OCI-LY1 (cell line): Measurements from ENCODE around the gene LDAH.

ENCODE experiments used
- H2AFZ ChIP-seq: fragments of 200-600 bp; sonication (generic), shearing (Covaris generic); 2 replicates; pipeline ENCODE4 v1.6.0; 2014; ENCODE audit warnings: antibody characterized with exemption, mild to moderate bottlenecking, low read length
- H3F3A ChIP-seq: fragments of 200-600 bp; sonication (generic), shearing (Covaris generic); 2 replicates; pipeline ENCODE4 v1.6.0; 2014; ENCODE audit warnings: mild to moderate bottlenecking, antibody characterized with exemption, low read length, moderate library complexity; ENCODE audit not compliant: insufficient read depth
- H3K27ac ChIP-seq: fragments of 200-600 bp; sonication (generic); 2 replicates; pipeline ENCODE4 v1.5.1; 2014; ENCODE audit warnings: low read length, mixed run types, mild to moderate bottlenecking, low read depth; ENCODE audit not compliant: poor library complexity, severe bottlenecking
- H3K27me3 ChIP-seq: fragments of 200-600 bp; sonication (generic); 2 replicates; pipeline ENCODE4 v1.6.0; 2014; ENCODE audit warnings: antibody characterized with exemption, mild to moderate bottlenecking, low read length, moderate library complexity; ENCODE audit not compliant: insufficient read depth
- H3K36me3 ChIP-seq: fragments of 200-600 bp; sonication (generic); 2 replicates; pipeline ENCODE4 v1.6.1; 2014; ENCODE audit warnings: mild to moderate bottlenecking, antibody characterized with exemption, low read length, moderate library complexity, mixed read lengths; ENCODE audit not compliant: insufficient read depth
- H3K4me1 ChIP-seq: fragments of 200-600 bp; sonication (generic); 2 replicates; pipeline ENCODE4 v1.5.1; 2014; ENCODE audit warnings: mild to moderate bottlenecking, low read length, moderate library complexity; ENCODE audit not compliant: insufficient read depth, severe bottlenecking
- H3K4me2 ChIP-seq: fragments of 200-600 bp; sonication (generic), shearing (Covaris generic); 2 replicates; pipeline ENCODE4 v1.6.1; 2014; ENCODE audit warnings: low read length
- H3K4me3 ChIP-seq: fragments of 200-600 bp; sonication (generic); 2 replicates; pipeline ENCODE4 v1.5.1; 2014; ENCODE audit warnings: low read length, low read depth, mild to moderate bottlenecking, mixed read lengths; ENCODE audit not compliant: poor library complexity, severe bottlenecking
- H3K79me2 ChIP-seq: fragments of 200-600 bp; shearing (Covaris generic); 2 replicates; pipeline ENCODE4 v1.6.1; 2016; ENCODE audit warnings: mixed run types, low read length, mixed read lengths; ENCODE audit not compliant: insufficient read depth
- H3K9ac ChIP-seq: fragments of 200-600 bp; sonication (generic), shearing (Covaris generic); 2 replicates; pipeline ENCODE4 v1.6.1; 2014; ENCODE audit warnings: mild to moderate bottlenecking, low read length, mixed read lengths
- H3K9me2 ChIP-seq: fragments of 200-600 bp; sonication (generic), shearing (Covaris generic); 2 replicates; pipeline ENCODE4 v1.6.1; 2014; ENCODE audit warnings: low read depth, mild to moderate bottlenecking, low read length, mixed read lengths
- H3K9me3 ChIP-seq: fragments of 200-600 bp; shearing (Covaris generic); 2 replicates; pipeline ENCODE4 v1.6.1; 2014; ENCODE audit warnings: low read length, mixed read lengths
- H4K20me1 ChIP-seq: fragments of 200-600 bp; sonication (generic), shearing (Covaris generic); 2 replicates; pipeline ENCODE4 v1.6.0; 2016; ENCODE audit warnings: mild to moderate bottlenecking, low read length; ENCODE audit not compliant: insufficient read depth
- EZH2 ChIP-seq: fragments of 200-600 bp; sonication (generic), shearing (Covaris generic); IDR thresholded peaks from 2 replicates; pipeline ENCODE4 v1.8.0; 2017; ENCODE audit warnings: borderline replicate concordance, mixed run types, mild to moderate bottlenecking, antibody characterized with exemption, low read length, moderate library complexity, mixed read lengths
- TF ChIP-seq, protein P1 (sequence below): fragments of 200-600 bp; sonication (generic), shearing (Covaris generic); IDR thresholded peaks from 2 replicates; pipeline ENCODE4 v1.5.1; 2017; ENCODE audit warnings: mild to moderate bottlenecking, antibody characterized with exemption, low read length, moderate library complexity, mixed read lengths

The LDAH gene

GRCh38 chr2:20654535-20654813, 168.4 kb downstream of the LDAH start:
- Histone ChIP-seq H4K20me1 (no peaks in the 10 kb centered on the region), H3K27me3 (0 out of 2 replicates have a peak, but pooled peaks cover 3% of the 10 kb centered on the region), H3K9me3 (no peaks in the 10 kb centered on the region), H3K27ac (no peak overlapping the region), H3K4me3 (no peak overlapping the region), H3F3A (no peaks in the 10 kb centered on the region), H3K9ac (no peak overlapping the region), H3K79me2 (no peaks in the 10 kb centered on the region), H3K4me2 (no peak overlapping the region), H2AFZ (no peak overlapping the region), H3K9me2 (no peaks in the 10 kb centered on the region), H3K36me3 (no peaks in the 10 kb centered on the region), H3K4me1 (peaks cover 17% of the 10 kb centered on the region)
- TF ChIP-seq EZH2 = no peak
- TF ChIP-seq, protein P1, sequence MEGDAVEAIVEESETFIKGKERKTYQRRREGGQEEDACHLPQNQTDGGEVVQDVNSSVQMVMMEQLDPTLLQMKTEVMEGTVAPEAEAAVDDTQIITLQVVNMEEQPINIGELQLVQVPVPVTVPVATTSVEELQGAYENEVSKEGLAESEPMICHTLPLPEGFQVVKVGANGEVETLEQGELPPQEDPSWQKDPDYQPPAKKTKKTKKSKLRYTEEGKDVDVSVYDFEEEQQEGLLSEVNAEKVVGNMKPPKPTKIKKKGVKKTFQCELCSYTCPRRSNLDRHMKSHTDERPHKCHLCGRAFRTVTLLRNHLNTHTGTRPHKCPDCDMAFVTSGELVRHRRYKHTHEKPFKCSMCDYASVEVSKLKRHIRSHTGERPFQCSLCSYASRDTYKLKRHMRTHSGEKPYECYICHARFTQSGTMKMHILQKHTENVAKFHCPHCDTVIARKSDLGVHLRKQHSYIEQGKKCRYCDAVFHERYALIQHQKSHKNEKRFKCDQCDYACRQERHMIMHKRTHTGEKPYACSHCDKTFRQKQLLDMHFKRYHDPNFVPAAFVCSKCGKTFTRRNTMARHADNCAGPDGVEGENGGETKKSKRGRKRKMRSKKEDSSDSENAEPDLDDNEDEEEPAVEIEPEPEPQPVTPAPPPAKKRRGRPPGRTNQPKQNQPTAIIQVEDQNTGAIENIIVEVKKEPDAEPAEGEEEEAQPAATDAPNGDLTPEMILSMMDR = no peak

DNA sequence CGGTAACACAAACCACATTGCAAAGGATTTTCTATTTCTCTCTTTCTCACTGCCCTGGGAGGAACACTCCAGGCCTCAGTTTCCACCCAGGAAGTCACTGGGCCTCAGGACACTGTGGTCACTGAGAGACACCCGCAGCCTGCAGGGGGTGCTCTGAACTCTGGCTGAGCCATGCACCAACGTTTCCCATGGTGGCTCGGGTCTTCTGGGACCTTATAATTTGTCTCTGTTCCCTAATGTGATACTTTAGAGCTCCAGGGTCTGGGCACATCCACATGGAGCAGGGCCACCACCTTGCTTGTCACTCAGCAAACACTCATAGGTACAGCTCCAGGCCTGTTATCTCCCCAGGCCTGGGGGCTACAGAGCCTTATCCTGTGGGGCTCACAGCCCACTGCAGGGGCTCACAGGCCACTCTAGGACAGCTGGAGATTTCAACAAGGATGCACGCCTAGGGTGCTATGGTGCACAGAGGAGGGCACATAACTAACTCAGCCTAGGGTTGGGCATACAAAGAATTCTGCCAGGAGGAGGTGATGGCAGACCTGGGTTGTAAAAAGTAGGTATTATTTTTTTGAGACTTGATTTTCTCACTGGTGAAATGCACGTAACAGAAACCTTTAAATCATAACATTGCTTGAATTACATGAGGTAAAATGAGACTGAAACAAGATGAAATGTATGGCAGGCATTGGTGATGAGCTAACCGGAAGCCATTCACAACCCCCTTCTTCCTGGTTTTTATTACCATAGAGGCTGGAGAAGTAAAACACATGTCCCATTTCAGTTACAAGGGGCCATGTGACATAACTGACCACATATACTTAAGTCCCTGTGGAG, 169.0 kb downstream of the LDAH start:
- Histone ChIP-seq H3K4me2 (no peak overlapping the region), H3K4me1 (peaks cover 17% of the 10 kb centered on the region), H3K4me3 (no peak overlapping the region), H3K9me2 (no peaks in the 10 kb centered on the region), H3K27me3 (0 out of 2 replicates have a peak, but pooled peaks cover 3% of the 10 kb centered on the region), H3K9me3 (no peaks in the 10 kb centered on the region), H4K20me1 (no peaks in the 10 kb centered on the region), H3K36me3 (no peaks in the 10 kb centered on the region), H3K27ac (no peak overlapping the region), H3F3A (no peaks in the 10 kb centered on the region), H3K9ac (no peak overlapping the region), H2AFZ (no peak overlapping the region), H3K79me2 (no peaks in the 10 kb centered on the region)
- TF ChIP-seq, protein P1 = peak; percentile 46; the same call in 1 of the 2 replicates
- TF ChIP-seq EZH2 = no peak

DNA sequence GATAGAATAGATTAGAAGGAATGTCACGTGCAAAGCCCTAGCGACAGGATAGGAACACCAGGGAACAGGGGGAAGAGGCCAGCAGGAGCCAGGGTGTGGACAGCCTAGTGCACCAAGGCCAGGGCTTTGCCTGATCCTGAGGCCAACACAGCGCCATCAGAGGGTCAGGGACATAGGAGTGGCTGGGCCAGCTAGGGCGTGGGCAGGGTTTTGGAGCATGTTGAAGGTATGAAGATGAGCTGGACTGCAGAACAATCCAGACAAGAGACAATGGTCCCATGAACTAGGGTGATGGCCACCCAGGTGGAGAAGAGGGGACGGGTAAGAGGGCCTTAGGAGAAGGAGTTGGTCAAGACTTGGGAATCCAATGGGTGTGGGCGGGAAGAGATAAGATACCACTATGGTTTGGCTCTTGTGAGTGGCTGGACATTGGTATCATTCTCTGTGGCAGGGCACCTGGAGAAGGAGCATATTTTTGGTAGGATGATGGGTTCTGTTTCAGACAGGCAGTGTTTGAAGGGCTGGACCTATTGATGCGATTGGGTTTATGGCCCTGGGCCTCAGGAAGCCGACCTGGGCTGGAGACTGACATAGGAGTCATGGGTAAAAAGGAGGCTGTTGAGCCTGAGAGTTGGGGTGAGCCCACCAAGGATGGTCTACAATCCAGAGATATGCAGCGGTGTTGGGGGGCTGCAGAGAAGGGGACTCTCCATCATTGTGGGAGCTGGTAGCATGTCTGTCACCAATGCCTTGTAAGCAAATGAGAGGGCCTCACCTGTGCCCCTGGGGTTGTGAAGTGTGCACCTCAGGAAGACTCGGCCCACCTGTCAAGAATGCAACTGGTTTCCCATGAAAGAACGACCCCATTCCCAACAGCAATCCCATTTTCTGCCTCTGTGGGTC, 170.0 kb downstream of the LDAH start:
- Histone ChIP-seq H3K9me3 (no peaks in the 10 kb centered on the region), H3F3A (no peaks in the 10 kb centered on the region), H3K27me3 (0 out of 2 replicates have a peak, but pooled peaks cover 3% of the 10 kb centered on the region), H3K4me2 (no peak overlapping the region), H3K9ac (no peak overlapping the region), H3K36me3 (no peaks in the 10 kb centered on the region), H4K20me1 (no peaks in the 10 kb centered on the region), H3K9me2 (no peaks in the 10 kb centered on the region), H3K79me2 (no peaks in the 10 kb centered on the region), H3K4me1 (peaks cover 17% of the 10 kb centered on the region), H3K4me3 (no peak overlapping the region), H2AFZ (no peak overlapping the region), H3K27ac (no peak overlapping the region)
- TF ChIP-seq, protein P1 = no peak
